Measurements from ENCODE around the gene PFKL.

The PFKL gene

DNA sequence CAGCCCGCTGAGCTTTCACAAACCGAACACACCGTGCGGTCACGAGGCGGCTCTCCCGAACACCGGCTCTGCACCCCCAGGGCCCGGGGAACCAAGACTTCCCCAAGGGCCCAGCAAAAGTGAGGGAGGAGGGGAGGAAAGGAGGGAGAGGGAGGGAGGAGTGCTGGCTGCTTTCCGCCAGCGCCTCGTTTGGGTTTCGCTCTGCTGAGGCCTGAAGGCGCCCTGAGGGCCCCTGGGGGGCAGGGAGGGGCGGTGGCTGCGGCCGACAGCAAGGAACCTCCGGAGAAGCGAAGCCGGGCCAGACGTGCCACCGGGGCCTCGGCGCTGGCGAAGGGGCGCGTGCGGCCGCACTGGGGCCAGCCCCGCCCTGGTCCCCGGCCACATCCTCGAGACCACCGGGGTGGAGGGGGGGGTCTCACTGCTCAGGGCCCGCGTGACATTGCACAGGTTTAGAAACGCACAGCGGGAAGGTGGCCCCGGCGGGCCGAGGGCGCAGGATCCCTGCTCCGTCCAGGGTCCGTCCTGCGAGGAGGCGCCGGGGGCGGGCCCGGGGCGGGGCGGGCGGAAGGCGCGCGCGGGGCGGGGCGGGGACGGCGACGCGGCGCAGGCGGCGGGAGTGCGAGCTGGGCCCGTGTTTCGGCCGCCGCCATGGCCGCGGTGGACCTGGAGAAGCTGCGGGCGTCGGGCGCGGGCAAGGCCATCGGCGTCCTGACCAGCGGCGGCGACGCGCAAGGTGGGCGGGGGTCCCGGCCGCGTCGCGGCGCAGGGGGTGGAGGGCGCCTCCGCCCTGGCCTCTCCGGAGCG lies at the start of gene PFKL:
TSS of gene PFKL (plus strand) at position 596 of the 804 bp plus-strand sequence. CDS start at position 649, 53 bp downstream.
- TF ChIP-seq GATA1 (IDR thresholded peaks at IDR 0.05; ENCODE audit: low read depth, low read length) (no peak), POLR2A (IDR thresholded peaks at IDR 0.05; ENCODE audit: low read length) (no peak)
- peak; percentile 71 to 77 for DNase-seq

DNA sequence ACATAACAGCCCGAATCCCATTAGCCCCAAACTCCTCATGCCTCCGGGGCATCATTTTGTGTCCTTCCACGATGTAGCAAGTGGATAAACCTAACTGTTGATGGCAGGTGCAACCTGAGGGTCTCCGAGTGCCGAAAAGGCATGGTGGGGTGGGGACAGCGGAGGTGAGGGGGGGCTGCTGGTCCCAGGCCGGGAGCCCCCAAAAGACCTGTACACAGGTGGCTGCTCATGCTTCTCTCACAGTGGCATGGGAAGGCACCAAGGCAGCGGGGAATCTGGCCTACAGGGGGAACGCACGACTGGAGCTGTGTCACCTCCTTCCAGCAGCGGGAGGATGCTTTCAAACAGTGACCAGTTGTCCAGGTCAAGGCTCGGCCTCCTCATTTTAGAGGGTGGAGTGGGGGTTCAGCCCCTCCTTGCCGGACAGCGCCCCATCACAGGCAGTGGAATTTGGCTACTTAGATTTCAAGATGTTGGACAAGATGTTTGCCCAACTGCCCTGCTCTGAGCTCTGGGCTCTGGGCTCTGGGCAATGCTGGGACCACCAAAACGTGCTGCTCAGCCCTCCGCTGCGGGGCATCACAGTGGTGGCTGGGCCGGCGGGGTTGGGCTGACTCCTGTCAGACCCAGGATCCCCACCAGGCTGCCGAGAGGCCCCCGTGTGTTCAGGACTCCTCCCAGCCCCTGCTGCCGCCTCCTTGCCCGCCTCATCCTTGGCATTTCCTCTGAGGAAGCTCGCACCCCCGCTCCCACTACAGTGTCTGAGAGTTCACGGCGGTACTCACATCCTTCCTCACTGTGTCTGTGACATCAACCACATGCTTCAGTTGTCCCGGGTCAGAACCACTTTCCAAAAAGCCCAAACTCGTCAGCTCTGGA lies 45.8 kb upstream of the PFKL start:
- no peak for TF ChIP-seq GATA1 (IDR thresholded peaks at IDR 0.05; ENCODE audit: low read depth, low read length)
- TF ChIP-seq POLR2A (IDR thresholded peaks at IDR 0.05; ENCODE audit: low read length): no peak
- DNase-seq: no peak

- no peak for DNase-seq
- no peak for TF ChIP-seq POLR2A (IDR thresholded peaks at IDR 0.05; ENCODE audit: low read length)
- no peak for TF ChIP-seq GATA1 (IDR thresholded peaks at IDR 0.05; ENCODE audit: low read depth, low read length)
Observed at GRCh38 chr21:44255511-44255981, 44.3 kb upstream of the PFKL start.

DNA sequence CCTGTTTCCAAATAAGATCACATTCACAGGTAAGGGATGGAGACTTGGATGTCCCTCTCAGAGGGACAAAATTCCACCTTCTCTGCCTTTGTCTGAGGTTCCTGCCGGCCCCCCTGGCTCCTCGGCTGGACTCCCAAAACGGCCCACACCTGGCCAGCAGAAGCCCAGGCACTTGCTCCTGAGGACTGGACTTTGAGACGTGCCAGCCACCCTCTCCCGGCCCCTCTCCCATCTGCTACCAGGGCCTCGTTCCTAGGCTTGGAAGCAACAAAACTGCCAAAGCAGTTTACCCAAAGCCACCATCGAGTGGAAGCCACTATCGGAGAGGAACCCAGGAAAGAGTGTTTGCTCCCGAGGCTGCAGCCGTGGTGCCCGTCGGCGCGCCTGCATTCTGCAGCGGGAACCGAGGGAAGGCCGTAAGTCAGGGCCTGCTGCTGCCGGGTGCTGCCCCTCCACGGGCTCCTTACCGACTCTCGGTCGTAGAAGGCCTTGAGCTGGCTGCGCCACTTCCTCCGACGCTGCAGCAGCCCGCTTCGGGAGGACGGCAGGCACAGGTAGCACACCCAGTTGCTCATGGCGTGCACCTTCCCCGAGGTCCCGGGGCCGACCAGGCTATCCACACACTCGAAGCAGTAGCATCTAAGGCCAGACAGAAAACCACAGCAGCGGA lies 41.7 kb upstream of the PFKL start:
- no peak for DNase-seq
- TF ChIP-seq POLR2A (IDR thresholded peaks at IDR 0.05; ENCODE audit: low read length): no peak
- no peak for TF ChIP-seq GATA1 (IDR thresholded peaks at IDR 0.05; ENCODE audit: low read depth, low read length)

DNA sequence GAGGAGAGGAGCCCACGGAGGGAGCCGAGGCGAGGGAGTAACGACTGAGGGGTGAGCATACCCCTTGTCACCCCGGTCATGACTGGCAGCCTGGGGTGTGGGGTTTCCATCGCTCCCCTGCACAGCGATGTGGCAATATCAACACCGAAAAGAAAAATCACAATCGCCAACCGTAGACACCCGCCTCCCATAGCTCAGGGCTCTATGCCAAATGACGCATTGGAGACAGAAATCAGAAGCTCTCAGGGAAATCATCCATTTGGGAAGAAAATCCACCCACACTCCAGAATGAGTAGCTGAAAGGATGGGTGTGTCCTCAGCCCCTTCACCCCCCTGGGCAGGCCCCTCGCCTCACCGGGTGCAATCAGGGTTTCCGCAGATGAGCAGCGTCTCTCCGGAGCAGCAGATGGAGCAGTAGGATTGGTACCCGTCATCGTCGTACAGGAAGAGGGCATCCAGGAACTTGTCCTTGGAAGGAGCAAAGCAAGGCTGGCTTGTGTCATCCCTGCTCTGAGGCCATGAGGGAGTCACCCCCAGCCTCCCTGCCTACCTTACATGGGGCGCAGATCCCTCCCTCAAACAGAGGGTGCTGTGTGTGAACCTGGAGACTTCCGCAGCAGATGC lies 40.7 kb upstream of the PFKL start:
- DNase-seq: no peak
- TF ChIP-seq GATA1 (IDR thresholded peaks at IDR 0.05; ENCODE audit: low read depth, low read length): no peak
- no peak for TF ChIP-seq POLR2A (IDR thresholded peaks at IDR 0.05; ENCODE audit: low read length)

DNA sequence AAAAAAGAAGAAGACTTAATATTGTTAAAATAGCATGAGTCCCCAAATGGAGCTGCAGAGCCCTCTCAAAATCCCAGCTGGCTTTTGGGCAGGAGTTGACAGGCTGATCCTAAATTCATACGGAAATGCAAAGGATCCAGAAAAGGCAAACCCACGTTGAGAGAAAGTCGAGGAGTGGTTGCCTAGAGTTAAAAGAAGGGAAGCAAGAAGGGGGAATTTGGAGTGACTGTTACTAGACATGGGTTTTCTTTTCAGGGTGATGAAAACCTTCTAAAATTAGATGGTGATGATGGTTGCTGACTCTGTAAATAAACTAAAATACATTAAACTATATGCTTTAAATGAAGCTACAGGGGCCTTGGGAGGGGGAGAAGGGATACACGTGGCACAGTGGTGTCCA lies 39.8 kb upstream of the PFKL start:
- TF ChIP-seq POLR2A (IDR thresholded peaks at IDR 0.05; ENCODE audit: low read length) (no peak), GATA1 (IDR thresholded peaks at IDR 0.05; ENCODE audit: low read depth, low read length) (no peak)
- no peak for DNase-seq

- TF ChIP-seq GATA1 (IDR thresholded peaks at IDR 0.05; ENCODE audit: low read depth, low read length) (no peak), POLR2A (IDR thresholded peaks at IDR 0.05; ENCODE audit: low read length) (no peak)
- no peak for DNase-seq
Observed at GRCh38 chr21:44260791-44261631, 38.8 kb upstream of the PFKL start.

GRCh38 chr21:44261675-44262295 lies 38.1 kb upstream of the PFKL start, which contains the start of gene DNMT3L:
Gene DNMT3L (minus strand): TSS chr21:44261897. CDS start chr21:44261259, 638 bp downstream.
- DNase-seq: no peak
- TF ChIP-seq POLR2A (IDR thresholded peaks at IDR 0.05; ENCODE audit: low read length): no peak
- TF ChIP-seq GATA1 (IDR thresholded peaks at IDR 0.05; ENCODE audit: low read depth, low read length): no peak

DNA sequence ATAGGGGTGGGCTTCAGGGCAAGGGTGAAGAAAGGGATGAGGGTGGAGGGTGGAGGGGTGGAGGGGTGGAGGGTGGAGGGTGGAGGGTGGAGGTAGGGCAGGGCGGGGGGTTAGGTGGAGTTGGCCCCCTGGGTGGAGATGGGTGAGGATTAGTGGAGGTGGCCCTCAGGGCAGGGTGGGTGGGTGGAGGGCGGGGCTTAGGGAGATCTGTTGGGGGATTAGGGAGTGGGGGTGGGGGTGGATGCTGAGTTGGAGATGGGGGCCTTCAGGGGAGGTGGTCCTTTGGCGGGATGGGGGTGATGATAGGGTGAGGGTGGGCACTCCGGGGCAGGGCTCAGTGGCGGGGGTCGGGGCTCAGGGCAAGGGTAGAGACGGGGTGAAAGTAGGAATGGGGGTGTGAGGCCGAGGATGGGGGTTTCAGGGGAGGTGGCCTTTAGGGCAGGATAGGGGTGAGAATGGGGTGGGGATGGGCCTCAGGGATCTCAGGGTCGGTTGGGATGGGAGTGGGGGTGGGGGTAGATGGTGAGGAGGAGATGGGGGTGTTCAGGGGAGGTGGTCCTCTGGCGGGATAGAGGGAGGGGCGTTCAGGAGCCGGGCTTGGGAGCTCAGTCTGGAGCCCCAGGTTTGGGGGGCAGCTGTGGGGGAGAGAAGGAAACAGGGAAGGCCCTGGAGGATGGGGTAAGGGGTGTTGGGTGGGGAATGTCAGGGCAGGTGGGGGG lies 37.4 kb upstream of the PFKL start:
- DNase-seq: no peak
- TF ChIP-seq POLR2A (IDR thresholded peaks at IDR 0.05; ENCODE audit: low read length) (no peak), GATA1 (IDR thresholded peaks at IDR 0.05; ENCODE audit: low read depth, low read length) (no peak)

GRCh38 chr21:44263221-44263760 lies 36.6 kb upstream of the PFKL start:
- DNase-seq: no peak
- no peak for TF ChIP-seq GATA1 (IDR thresholded peaks at IDR 0.05; ENCODE audit: low read depth, low read length)
- no peak for TF ChIP-seq POLR2A (IDR thresholded peaks at IDR 0.05; ENCODE audit: low read length)

DNA sequence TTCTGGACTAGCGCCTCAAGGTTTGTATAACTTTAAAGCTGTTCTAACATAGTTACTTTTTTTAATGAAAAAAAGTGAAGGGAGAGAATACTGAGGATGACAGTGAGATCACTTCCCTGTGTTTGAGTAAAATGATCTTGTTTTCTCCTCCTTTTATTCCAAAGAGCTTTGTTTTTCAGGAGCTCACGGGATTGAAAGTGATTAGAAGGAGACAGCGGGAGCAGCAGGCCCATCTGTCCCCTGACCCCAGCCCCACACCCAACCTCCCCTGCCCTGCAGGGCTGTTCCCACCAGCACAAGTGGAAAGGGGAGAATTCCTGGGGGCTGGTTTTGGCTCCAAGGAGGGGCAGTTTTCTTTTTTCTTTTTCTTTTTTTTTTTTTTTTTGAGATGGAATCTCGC lies 36.1 kb upstream of the PFKL start:
- TF ChIP-seq GATA1 (IDR thresholded peaks at IDR 0.05; ENCODE audit: low read depth, low read length) (no peak), POLR2A (IDR thresholded peaks at IDR 0.05; ENCODE audit: low read length) (no peak)
- DNase-seq: no peak

Data from erythroblast (primary cell).